Gastrocnemius medialis (tissue), 4 donors: ENCODE measurements around the gene ERC2. TPM values are rescaled to one million over a fixed set of nuclear protein-coding genes. Genes with fewer than 3 reads are reported as not detected.

ENCODE experiments used
- ATAC-seq, 2 donors: fragments of 150-250 bp; one replicate each; pipeline ENCODE4 v1.9.1; 2016
- DNase-seq, 2 donors: peaks; one replicate each; pipeline ENCODE4 v3.0.0-alpha.2; 2019
- H3K27ac ChIP-seq, 4 donors: fragments of 200-600 bp; sonication (generic); 1 replicate in 1 of 4; 2 replicates in 3 of 4; pipeline ENCODE4 v1.5.1; 2016 to 2018; ENCODE audit warnings: mild to moderate bottlenecking in 2 of 4, moderate library complexity in 1 of 4
- H3K27me3 ChIP-seq, 3 donors: fragments of 200-600 bp; sonication (generic) in 2 of 3; 1 replicate in 1 of 3; 2 replicates in 2 of 3; pipeline versions ENCODE4 v1.5.1 to v1.6.0; 2016 to 2019; ENCODE audit warnings: mild to moderate bottlenecking in 1 of 3, moderate library complexity in 1 of 3
- H3K36me3 ChIP-seq, 2 donors: fragments of 200-600 bp; sonication (generic) in 1 of 2; one replicate each; pipeline ENCODE4 v1.5.1; 2017 to 2018
- H3K4me1 ChIP-seq, 2 donors: fragments of 200-600 bp; sonication (generic) in 1 of 2; one replicate each; pipeline ENCODE4 v1.5.1; 2016 to 2017; ENCODE audit warnings: mild to moderate bottlenecking in 2 of 2
- H3K4me3 ChIP-seq, 4 donors: fragments of 200-600 bp; sonication (generic) in 3 of 4; 1 replicate in 1 of 4; 2 replicates in 3 of 4; pipeline ENCODE4 v1.5.1; 2016 to 2019; ENCODE audit warnings: mild to moderate bottlenecking in 2 of 4
- H3K9me3 ChIP-seq, 3 donors: fragments of 200-600 bp; sonication (generic) in 2 of 3; 1 replicate in 1 of 3; 2 replicates in 2 of 3; pipeline ENCODE4 v1.5.1; 2016 to 2019
- POLR2A ChIP-seq, 2 donors: fragments of 450-650 bp; IDR thresholded peaks; one replicate each; pipeline ENCODE4 v1.6.1; 2017; ENCODE audit warnings: antibody characterized with exemption in 2 of 2, mild to moderate bottlenecking in 2 of 2, moderate library complexity in 2 of 2
- in situ Hi-C, 4 donors: fragments of 200-750 bp; cut with MboI; loops; one replicate each; pipeline versions ENCODE4 v1.15.0 to v1.8.0; 2017; ENCODE audit warnings: low sequenced_read_pairs in 4 of 4
- intact Hi-C: fragments of 100-400 bp; cut with DNase I; formaldehyde crosslinking; loops from one replicate; pipeline ENCODE4 v1.15.1; 2023; ENCODE audit warnings: low total_unique reads
- total RNA-seq, 4 donors: library from RNA; depleted of rRNA; stranded (reverse); fragments of >200 nt; gene quantifications; one replicate each; pipeline versions ENCODE4 v1.1.0 to v1.2.3, GENCODE V29; 2016
- TF ChIP-seq, protein P1 (sequence below), 5 experiments: fragments of 450-650 bp in 3 of 5; fragments of 200-600 bp in 2 of 5; sonication (generic) in 2 of 5; IDR thresholded peaks in 4 of 5; conservative IDR thresholded peaks in 1 of 5; 1 replicate in 4 of 5; 2 replicates in 1 of 5; pipeline ENCODE4 v1.5.1; 2016 to 2019; ENCODE audit warnings: antibody characterized with exemption in 5 of 5, mild to moderate bottlenecking in 3 of 5, moderate library complexity in 3 of 5

Gene ERC2
- total RNA-seq, 4 donors from 2014 or later = not detected

DNA sequence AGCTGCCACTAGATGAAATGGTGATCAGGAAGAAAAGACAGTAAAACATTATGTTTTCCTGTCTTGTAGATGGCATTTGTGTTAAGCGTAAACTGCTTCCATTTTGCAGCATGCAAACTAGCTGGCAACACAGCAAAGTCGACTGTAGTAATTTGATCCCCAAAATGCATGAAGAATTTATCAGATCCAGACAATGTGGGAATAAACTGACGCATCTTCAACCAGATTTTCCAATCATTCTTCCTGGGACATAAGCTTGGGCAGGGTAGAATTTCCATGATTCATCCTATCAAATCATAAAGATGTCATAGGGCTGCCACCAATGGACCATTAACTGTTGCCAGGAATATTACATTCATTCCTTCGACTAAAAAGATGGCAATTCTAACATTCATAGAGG is 260.3 kb downstream of the ERC2 start:
- Histone ChIP-seq H3K9me3 (no peaks in the 10 kb centered on the region), H3K27ac (no peak overlapping the region), H3K27me3 (no peaks in the 10 kb centered on the region), H3K4me3 (no peak overlapping the region), H3K36me3 (no peaks in the 10 kb centered on the region), H3K4me1 (no peaks in the 10 kb centered on the region)
- ATAC-seq (no peak), DNase-seq (no peak)
- in situ Hi-C loops (no loop called here), intact Hi-C loops (no loop called here)
- TF ChIP-seq POLR2A (IDR thresholded peaks at IDR 0.05) = no peak
- TF ChIP-seq, protein P1, sequence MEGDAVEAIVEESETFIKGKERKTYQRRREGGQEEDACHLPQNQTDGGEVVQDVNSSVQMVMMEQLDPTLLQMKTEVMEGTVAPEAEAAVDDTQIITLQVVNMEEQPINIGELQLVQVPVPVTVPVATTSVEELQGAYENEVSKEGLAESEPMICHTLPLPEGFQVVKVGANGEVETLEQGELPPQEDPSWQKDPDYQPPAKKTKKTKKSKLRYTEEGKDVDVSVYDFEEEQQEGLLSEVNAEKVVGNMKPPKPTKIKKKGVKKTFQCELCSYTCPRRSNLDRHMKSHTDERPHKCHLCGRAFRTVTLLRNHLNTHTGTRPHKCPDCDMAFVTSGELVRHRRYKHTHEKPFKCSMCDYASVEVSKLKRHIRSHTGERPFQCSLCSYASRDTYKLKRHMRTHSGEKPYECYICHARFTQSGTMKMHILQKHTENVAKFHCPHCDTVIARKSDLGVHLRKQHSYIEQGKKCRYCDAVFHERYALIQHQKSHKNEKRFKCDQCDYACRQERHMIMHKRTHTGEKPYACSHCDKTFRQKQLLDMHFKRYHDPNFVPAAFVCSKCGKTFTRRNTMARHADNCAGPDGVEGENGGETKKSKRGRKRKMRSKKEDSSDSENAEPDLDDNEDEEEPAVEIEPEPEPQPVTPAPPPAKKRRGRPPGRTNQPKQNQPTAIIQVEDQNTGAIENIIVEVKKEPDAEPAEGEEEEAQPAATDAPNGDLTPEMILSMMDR (IDR thresholded peaks at IDR 0.05 in 4 of 5, conservative IDR thresholded peaks at IDR 0.05 in 1 of 5) = no peak

DNA sequence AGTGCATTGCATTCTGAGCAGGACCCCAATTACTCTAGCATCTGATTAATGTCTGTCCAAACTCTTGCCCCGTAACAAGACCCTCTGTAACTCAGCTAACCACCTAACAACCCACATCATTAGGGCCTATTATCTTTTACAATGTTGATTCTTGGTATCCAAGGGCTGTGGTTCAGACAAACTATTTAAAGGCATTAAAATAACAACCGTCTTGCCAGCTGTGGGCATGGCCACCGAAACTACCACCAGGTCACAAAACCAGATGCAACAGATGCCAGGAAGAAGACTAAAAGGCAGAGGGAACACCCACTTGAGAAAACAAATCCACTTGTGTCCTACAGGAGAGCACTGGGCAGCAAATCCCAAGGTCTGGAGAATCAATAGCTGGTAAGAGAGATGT is 262.9 kb downstream of the ERC2 start:
- H3K27me3 ChIP-seq = no peaks in the 10 kb centered on the region
- no peak overlapping the region for H3K4me3 ChIP-seq
- no peak overlapping the region for H3K27ac ChIP-seq
- no peaks in the 10 kb centered on the region for H3K4me1 ChIP-seq
- in situ Hi-C loops (no loop called here), intact Hi-C loops (no loop called here)
- ATAC-seq (no peak), DNase-seq (no peak)
- H3K9me3 ChIP-seq = no peaks in the 10 kb centered on the region
- no peaks in the 10 kb centered on the region for H3K36me3 ChIP-seq
- TF ChIP-seq POLR2A (IDR thresholded peaks at IDR 0.05) = no peak
- TF ChIP-seq, protein P1 (IDR thresholded peaks at IDR 0.05 in 4 of 5, conservative IDR thresholded peaks at IDR 0.05 in 1 of 5) = no peak

DNA sequence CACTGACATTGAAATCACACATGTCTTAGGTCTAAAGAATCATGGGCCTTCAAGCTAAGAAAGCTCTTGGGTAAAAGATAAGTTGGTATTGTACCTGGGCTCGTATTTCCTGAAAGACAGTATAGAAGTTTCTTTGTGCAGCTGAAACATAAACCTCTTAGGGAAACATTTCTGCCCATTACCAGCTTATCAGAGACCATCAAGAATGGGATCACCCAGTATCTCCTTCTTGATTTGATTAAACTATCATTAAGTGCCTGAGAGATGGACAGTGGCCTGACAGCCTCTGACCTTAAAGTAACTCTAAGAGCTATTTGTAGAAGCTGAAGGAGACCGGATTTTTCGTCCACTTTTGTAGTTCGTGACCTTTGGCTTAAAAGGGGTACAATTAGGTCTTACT is 265.3 kb downstream of the ERC2 start:
- TF ChIP-seq POLR2A (IDR thresholded peaks at IDR 0.05) = no peak
- TF ChIP-seq, protein P1 (IDR thresholded peaks at IDR 0.05 in 4 of 5, conservative IDR thresholded peaks at IDR 0.05 in 1 of 5) = no peak
- ATAC-seq (no peak), DNase-seq (no peak)
- intact Hi-C loops (no loop called here), in situ Hi-C loops (no loop called here)
- Histone ChIP-seq H3K36me3 (no peaks in the 10 kb centered on the region), H3K4me1 (no peaks in the 10 kb centered on the region), H3K4me3 (no peak overlapping the region), H3K9me3 (no peaks in the 10 kb centered on the region), H3K27me3 (no peaks in the 10 kb centered on the region), H3K27ac (no peak overlapping the region)

DNA sequence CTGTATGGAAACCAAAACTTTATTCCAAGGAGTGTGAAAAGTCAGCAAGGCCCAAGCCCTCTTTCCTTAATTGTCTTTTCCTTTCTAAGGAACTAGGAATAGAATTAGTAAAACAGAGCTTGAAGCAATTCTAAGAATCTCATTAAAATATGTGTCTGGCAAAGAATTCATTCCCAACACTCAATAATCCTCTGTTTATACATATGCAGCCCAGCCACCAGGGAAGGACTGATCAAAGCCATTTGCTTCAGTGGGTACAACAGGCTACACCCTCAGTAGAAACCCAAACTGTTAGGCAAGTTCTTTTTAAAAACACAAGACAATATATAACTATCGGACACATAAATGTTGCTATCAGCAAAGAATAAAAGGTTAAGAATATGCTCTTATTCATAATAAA is 266.9 kb downstream of the ERC2 start:
- H3K27ac ChIP-seq = no peak overlapping the region
- intact Hi-C loops = no loop called here
- H3K4me3 ChIP-seq = no peak overlapping the region
- in situ Hi-C loops = no loop called here
- H3K4me1 ChIP-seq = no peaks in the 10 kb centered on the region
- TF ChIP-seq, protein P1 (IDR thresholded peaks at IDR 0.05 in 4 of 5, conservative IDR thresholded peaks at IDR 0.05 in 1 of 5) = no peak
- no peak for TF ChIP-seq POLR2A (IDR thresholded peaks at IDR 0.05)
- ATAC-seq = no peak
- DNase-seq = no peak
- H3K36me3 ChIP-seq = no peaks in the 10 kb centered on the region
- no peaks in the 10 kb centered on the region for H3K9me3 ChIP-seq
- H3K27me3 ChIP-seq = no peaks in the 10 kb centered on the region

DNA sequence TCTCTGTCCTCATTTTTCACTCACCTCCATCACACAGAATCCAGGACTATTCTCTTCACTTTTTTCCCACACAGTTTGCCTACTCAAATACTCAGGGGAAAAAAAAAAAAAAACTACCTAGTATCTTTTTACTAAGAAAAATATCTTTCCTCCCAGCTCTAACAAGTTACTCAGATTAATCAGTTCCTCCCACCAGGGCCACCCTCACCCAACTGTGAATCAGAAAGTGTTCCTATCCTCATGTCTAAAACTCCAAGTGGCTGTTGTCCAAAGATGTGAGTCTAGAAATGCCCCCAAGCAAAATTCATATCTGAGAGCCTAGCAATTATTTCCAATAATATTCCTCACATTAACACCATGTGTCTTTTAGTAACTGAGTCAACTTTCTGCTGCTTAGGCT is 268.0 kb downstream of the ERC2 start:
- in situ Hi-C loops = no loop called here
- Histone ChIP-seq H3K4me3 (no peak overlapping the region), H3K9me3 (no peaks in the 10 kb centered on the region), H3K27me3 (no peaks in the 10 kb centered on the region), H3K27ac (no peak overlapping the region), H3K36me3 (no peaks in the 10 kb centered on the region), H3K4me1 (no peaks in the 10 kb centered on the region)
- ATAC-seq (no peak), DNase-seq (no peak)
- intact Hi-C loops = no loop called here
- TF ChIP-seq, protein P1 (IDR thresholded peaks at IDR 0.05 in 4 of 5, conservative IDR thresholded peaks at IDR 0.05 in 1 of 5) = no peak
- TF ChIP-seq POLR2A (IDR thresholded peaks at IDR 0.05) = no peak
